ENCODE data around the gene EGLN2.
"Not testable (repeated sequence)": the region's sequence is repeated elsewhere in the genome, so short reads cannot be mapped to it uniquely, and the experiment has no call there.

The EGLN2 gene

DNA sequence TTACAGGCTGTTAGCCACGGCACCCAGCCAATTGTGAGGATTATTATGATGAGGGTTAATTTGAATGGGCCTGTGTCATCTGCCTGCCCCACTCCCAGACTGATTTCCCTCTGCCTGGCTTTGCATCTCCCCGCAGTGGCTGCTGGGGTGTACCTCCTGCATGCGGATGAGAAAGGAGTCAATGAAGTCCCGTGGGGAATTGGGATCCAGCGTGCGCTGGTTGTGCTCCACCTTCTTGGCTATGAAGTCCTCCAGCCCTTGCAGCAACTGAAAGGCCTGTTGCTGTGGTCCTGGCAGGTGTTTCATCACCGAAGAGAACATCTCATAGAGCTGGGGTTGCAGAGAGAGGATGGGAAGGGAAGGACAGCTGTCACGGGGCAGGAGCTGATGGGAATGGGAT is 47.7 kb downstream of the EGLN2 start:
- DNase-seq (ENCODE audit: low read depth) = not testable (repeated sequence)

DNA sequence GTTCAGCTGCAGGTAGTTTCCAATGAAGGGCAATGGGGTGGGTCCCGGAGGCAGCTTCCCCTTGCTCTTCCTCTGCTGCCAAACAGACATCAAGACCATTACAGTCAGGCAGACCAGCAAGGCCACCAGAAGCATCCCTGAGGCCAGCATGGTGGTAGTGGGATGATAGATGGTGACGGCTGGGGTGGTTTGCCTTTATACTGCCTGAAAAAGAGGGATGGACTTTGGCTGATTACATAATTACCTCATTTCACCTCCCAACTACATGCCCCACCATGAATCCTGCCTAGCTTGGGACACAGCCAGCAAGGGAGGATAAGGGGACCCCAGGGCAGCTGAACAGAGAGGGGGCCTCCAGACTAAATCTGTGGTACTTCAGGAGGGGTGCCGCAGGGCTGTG is 51.3 kb downstream of the EGLN2 start, which contains the start of gene CYP2A6:
TSS of gene CYP2A6 (minus strand) at position 171 of the 400 bp plus-strand sequence. CDS start at position 150, 21 bp downstream.
- not testable (repeated sequence) for DNase-seq (ENCODE audit: low read depth)

DNA sequence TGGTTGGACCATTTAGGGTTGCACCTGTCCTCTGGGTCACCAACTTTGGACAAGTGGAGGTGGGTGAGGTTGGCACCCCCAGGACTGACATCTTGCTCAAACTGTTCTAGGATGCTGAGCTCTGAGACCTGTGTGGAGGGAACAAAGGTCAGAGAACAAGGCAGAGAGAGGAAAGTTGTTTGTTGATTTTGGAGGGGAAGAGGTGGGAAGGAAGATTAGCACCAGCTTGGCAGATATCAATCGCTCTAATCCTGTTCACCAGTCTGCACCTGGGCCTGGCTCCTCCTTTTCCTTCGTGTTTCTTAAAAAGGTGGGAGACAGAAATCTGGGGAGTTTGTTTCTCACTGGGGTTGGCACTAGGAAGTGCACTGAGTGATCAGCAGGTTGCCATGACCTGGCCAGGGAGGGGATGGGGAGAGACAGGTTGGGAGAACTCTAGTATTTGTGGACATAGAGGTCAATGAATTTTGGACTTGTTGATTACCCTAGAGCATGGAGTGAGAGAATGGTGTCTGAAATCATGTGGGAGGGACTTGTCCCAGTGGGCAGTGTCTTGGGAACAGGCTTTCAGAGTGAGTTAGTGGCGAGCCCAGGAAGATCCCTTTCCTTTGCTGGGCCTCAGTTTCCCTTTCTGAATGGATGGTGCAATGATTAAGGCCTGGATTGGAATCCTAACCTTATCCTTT is 53.6 kb downstream of the EGLN2 start:
- not testable (repeated sequence) for DNase-seq (ENCODE audit: low read depth)

All from amniotic epithelial cell (primary cell).